Measurements from ENCODE around the gene HIVEP2.

Gene HIVEP2

DNA sequence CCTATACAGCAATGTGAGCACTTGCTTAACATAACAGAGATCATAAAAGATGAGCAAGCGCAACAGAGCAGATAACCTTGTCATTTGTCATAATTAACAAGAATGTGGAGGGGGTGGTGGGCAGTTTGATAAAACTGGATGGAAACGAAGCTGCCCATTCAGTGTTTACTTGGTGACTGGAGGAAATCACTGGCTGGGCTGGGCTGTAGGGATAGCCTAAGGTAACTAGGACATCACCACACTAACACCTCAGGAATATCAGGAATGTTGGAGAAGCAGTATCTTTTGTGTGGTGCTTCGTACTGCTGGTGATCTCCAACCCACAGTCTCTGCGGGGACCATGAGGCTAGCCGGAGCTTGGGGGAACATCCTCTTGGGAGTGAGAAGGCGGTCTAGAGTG lies 218.4 kb downstream of the HIVEP2 start:
- DNase-seq: no peak

DNA sequence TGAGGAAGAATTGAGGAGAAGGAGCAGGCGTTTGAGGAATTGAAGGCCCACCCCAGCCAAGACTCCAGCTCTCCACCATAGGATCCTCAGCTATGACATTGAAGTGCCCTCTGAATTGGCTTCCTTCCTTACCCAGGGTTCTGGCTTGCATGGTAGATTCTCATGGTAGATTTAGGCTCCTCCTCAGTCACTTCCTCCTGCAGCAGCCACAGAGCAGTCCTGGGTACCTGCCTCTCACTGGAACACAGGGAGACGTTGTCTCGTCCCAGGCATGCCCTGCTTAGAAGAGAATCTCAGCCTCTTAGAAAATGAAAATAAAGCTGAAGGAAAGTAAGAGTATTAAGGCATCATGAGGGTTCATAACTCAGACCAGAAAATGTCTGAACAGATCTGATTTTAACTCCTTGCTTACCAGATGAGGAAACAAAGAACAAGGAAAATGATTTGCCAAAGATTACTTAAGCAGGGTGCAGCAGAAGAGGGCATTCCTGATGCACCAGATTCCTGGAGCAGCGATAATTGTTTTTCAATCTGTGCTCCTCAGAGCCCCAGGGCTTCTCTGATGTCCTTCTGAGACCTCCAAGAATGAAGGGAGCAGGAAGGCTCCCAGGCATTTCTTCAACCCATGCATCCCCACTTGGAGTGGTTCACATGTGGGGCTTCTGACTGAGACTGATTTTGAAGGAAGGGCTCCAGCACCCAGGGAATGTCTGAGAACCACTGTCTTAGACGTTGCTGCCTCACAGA lies 219.8 kb downstream of the HIVEP2 start:
- no peak for DNase-seq

DNA sequence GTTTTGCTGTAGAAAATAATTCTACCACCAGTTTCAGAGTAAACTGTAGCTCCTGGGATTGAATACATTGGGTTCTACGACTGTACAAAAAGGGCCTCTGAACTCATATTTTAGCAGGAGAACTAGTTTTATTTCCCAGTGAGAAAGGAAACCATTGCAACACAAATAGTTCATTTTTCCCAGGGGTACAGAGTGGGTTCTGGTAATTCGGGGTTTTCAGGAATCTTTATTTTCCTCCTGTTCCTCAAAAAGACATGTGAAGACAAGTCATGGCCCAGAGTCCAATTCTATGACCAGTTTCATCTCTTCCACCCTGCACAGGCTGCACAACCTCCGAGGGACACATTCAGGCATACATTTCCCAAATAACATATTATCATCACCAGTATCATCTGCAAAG lies 222.1 kb downstream of the HIVEP2 start:
- no peak for DNase-seq

DNA sequence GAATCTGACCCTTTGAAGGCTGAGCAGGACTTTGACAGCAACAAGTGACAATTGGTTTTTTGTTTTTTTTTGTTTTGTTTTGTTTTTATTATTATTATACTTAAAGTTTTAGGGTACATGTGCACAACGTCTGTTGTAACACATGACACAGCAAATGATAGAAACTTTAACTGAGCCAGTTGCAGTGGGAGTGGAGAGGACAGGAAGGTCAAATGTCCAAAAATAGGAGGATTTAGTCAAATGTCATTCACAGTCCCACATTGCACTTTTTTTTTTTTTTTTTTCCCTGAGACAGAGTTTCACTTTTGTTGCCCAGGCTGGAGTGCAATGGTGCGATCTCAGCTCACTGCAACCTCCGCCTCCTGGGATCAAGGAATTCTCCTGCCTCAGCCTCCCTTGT lies 223.0 kb downstream of the HIVEP2 start:
- DNase-seq: no peak

DNA sequence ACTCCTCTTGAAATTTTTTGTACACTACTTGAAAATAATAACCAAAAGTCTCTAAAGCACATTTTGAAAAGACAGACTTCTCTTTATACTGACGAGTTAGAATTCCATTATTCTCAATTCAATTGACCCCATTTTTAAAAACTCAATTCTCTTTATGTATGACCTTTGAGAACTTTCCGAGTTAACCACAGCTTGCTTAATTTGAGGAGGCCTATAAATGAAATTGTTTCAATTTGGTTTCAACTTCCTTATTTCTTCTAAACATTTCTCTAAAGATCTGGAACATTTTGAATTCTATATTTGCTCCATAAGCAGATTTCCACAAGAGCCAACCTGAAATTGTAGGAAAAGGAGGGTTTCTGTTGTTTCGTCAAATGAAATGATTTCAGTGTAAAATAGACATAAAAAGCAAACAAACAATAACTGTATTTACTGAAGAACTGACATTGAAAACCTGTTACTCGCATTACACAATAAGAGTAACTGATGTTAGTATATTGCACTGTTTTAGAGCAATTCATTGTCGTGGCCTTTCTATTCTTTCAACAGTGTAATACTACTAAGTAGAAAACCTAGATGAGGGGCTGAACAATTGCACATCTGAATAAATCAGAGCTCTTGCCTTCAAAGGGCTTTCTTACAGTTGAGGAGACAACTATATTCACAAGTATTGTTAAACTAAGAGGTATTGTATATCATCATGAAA lies 223.6 kb downstream of the HIVEP2 start:
- no peak for DNase-seq

DNA sequence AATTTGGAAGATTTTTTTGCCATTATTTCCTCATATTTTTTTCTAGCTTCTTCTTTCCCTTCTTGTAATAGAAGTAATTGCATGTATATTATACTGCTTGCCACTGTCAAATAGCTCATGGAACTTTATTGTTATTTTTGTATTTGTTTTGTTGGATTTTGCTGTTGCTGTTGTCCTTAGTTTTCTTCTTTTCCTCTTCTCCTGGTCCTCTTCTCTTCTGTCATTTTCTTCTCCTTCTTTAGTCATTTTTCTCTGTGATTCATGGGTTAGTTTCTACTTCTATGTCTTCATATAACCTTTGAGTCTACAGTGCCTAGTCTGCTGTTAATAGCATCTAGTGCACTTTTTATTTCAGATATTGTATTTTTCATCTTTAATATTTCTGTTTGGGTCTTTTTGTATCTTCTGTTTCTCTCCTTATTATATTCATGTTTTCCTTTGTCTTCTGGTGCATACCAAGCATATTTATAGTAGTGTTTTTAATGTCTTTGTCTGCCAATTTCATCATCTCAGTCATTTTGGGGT lies 226.2 kb downstream of the HIVEP2 start:
- DNase-seq: no peak

DNA sequence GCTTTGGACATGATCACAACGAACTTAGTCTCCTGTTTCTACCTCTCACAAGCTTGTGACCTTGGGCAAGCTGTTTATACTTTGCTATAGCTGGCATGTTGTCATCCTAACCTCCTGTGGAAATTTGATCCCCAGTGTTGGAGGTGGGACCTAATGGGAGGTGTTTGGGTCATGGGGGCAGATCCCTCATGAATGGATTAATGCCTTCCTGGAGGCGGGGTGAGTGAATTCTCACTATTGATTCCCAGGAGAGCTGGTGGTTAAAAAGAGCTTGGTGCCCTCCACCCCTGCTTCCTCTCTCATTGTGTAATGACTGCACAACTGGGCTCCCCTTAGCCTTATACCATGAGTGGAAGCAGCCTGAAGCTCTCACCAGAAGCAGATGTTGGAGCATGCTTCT lies 228.9 kb downstream of the HIVEP2 start:
- no peak for DNase-seq

DNA sequence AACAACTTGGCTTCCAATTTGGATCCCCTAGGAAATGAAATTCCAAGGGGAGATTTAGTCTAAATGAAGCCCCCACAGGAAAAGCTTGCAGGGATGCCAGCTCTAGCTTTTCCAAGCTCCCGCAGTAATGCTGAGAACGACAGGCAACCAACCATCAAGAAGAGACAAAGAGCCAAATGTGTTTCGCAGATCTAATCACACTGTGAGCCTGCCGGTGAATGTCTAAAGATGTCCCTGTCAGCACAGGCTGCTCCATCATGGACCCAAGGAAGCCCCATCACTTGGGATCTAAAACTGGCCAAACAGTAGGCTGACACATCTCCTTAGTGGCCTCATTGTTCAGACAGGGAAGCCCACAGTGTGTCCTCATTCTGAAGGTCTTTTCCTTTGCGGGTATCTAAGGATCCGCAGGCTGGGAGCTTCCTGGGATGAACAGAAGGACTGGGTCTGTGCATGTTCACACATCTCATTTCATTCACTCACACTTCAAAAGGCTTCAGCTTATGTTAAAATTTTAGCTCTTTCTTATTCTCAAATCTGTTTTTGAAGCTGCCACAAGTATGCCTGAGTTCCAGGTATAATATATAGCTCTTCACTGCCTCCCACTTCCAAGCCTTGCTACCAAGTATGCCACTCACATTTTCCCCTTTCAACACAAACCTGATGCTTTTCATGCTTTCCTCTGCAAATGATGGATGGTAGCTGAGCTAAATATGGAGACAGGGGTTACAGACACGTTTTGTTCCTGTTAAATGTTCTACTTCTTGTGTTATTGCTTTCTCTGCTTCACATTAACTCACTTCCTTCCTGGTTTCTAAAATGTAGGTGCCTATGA lies 229.8 kb downstream of the HIVEP2 start:
- no peak for DNase-seq

DNA sequence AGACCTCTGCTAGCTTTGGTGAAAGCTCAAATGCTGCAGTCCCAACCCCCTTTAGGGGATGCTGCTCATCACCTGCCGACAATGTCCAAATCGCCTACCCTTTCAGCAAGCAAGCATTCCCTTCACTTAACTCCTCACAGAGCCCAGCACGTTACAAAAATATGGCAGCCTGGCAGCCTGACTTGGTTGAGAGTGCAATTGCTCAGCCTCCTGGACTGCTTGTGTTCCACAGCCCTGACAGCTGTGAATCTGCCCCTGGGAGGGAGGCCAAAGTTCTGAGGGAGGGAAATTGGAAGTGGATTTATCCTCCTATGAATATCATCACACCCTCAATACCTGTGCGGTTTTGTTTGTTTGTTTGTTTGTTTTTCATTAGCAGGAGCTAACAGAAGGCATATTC lies 231.0 kb downstream of the HIVEP2 start:
- DNase-seq: no peak

DNA sequence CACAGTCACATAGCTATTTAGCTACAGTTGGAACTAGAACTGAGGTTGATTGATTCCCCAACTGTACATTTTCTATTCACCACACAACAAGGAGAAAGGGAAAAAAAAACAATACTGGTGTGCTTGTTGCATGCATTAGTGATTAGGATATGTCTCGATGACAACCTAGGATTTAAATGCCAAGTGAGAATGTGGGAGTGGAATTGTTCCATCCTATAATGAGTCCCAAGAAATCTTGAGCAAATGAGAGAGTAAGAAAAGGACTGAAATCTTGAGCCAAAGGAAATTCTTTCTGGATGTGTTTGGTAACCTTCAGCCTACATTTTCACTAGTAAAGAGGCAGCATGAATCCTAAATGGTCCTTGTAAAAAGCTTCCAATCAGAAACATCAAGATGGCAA lies 232.7 kb downstream of the HIVEP2 start:
- DNase-seq: no peak

DNA sequence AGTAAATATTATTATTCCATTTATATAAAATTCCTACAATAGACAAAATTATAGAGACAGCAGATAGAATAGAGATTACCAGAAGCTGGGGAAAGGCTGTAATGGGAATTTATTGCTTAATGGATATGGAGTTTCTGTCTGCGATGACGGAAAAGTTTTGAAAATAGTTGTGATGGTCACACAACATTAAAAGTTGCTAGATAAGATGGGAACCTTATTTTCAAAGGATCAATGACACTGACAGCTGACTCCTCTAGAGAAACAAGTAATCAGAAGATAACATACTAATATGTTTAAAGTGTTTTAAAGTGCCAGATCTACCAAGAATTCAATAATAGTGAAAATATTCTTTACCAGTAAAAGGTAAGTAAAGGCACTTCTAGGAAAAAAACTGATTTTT lies 236.3 kb downstream of the HIVEP2 start:
- DNase-seq: no peak

DNA sequence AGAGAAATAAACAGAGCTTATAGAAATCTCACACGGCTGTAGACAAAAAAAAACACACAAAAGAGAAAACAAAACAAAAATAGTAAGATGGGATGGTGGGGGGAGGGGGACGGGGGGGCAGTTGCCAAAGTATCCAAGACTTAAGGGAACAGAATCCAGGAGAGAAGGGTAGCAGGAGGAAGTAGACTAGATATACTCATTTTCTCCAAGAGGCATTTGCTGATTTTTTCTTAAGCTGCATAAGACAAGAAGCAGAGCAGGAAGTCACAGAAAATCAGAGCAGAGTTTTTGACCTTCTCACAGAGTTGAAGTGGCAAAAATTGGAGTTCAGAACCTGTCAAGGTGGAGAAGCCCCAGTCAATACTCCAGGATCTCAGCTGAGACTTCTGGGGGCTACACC lies 237.7 kb downstream of the HIVEP2 start:
- DNase-seq: no peak

DNA sequence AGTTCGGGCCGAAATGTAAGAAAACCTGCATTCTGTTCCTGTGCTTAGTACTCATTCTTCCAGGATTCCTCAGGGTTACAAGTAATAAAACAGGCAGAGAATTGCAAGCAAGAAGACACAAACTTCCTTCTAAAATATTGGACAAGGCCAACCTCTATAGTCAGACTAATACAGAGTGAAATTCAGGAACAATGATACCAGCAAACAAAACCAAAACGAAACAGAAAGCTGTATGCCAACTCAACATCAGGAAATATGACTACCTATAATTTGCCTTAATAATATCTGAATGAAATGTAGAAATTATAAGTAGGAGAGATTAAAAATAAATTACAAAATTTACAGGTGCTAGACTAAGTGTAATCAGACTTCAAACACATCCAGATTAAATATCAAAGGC lies 238.8 kb downstream of the HIVEP2 start:
- DNase-seq: no peak

DNA sequence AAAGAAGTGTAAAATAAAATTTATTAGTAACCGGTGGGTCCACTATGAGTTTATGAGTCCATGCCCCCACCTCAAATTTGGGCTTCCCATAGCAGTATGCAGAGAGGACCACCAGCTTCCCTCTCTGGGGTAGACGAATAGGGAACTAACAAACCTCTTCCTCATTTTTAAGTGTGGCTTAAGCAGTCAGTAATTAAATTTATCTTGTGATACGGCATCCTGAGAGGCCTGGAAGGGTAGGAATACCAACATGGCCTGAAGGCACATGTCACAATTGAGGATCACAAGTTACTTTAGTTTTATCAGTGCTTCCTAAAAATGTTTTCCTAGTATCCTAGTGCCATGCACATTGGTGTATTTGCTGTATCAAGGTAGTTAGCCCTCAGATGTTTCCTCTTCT lies 239.9 kb downstream of the HIVEP2 start:
- no peak for DNase-seq

DNA sequence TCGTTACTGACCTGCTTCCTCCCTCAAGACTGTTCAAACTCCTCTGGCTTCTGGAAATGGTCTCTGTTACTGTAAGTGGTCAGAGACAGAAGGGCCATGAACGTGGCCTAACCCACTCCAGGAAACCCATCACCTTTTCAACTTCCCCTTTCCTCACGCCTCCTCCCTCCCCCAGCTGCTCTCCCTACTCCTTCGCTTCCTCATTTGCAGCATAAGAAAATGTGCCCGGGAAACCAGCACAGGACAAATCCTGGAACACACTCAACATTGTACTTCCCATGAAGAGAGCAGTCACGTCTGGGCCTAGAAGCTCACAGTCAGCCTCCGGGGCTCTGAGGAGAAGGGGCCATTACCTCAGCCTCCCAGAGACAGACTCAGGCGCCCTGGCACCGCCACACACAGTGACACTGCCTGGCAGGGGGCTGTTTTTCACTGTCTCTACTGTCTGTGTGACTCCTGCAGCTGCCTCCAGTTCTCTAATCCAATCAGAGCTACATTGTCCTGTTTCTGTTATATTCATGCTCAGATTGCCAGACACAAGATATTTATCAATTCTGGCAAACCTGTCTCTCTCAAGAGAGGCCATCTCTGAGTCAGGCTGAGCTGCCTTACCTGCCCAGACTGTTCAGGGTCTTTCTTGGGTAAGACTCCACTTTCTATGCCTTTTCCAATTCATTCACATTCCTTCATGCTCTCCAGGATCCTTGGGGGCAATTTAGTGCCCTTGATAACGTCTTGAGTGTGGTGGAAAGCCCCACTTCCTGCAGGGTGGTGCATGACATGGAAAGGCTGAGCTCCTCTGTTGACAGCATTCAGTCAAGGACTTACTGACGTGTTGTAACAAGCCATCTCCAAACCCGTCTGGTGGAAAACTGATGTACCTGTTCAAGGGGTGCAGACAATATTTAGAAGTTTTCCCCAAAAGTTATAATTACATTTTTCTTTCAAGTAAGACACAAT lies 242.2 kb downstream of the HIVEP2 start:
- no peak for DNase-seq
